SK-N-SH (cell line): ENCODE data around the gene RNPEPL1.

ENCODE experiments used
- CHD2 ChIP-seq: fragments of 150-350 bp; IDR thresholded peaks from 2 replicates; pipeline ENCODE4 v1.6.1; 2018; ENCODE audit warnings: low read length; ENCODE audit not compliant: partially characterized antibody
- EZH2phosphoT487 ChIP-seq: fragments of 200-600 bp; sonication (generic); IDR thresholded peaks from 2 replicates; pipeline ENCODE4 v1.6.1; 2017; ENCODE audit warnings: low read depth, mixed run types, mild to moderate bottlenecking, antibody characterized with exemption, moderate library complexity, borderline replicate concordance
- IRF3 ChIP-seq: fragments of 150-350 bp; IDR thresholded peaks from 2 replicates; pipeline ENCODE4 v1.6.1; 2016; ENCODE audit warnings: mild to moderate bottlenecking, low read depth, low read length
- POLR2AphosphoS5 ChIP-seq: IDR thresholded peaks from 2 replicates; pipeline ENCODE4 v1.6.1; 2012; ENCODE audit warnings: low read depth, low read length
- SIN3A ChIP-seq: IDR thresholded peaks from 2 replicates; pipeline ENCODE4 v1.6.1; 2012; ENCODE audit warnings: low read depth, mild to moderate bottlenecking, low read length, moderate library complexity, borderline replicate concordance
- TEAD4 ChIP-seq: IDR thresholded peaks from 2 replicates; pipeline ENCODE4 v1.4.0; 2012; ENCODE audit warnings: mild to moderate bottlenecking, borderline replicate concordance; ENCODE audit not compliant: insufficient read depth
- YY1 ChIP-seq: IDR thresholded peaks from 2 replicates; pipeline ENCODE4 v1.4.0; 2012; ENCODE audit warnings: low read depth, mild to moderate bottlenecking
- TF ChIP-seq, protein P1 (sequence below): IDR thresholded peaks from 2 replicates; pipeline ENCODE4 v1.6.1; 2012; ENCODE audit warnings: mild to moderate bottlenecking, low read depth, low read length, moderate library complexity
- TF ChIP-seq, protein P2 (sequence below): IDR thresholded peaks from 2 replicates; pipeline ENCODE4 v1.4.0; 2012; ENCODE audit warnings: low read depth
- TF ChIP-seq, protein P3 (sequence below): fragments of 200-600 bp; sonication (generic); IDR thresholded peaks from 2 replicates; pipeline ENCODE4 v1.6.1; 2017; ENCODE audit warnings: antibody characterized with exemption, mild to moderate bottlenecking, moderate library complexity

DNA sequence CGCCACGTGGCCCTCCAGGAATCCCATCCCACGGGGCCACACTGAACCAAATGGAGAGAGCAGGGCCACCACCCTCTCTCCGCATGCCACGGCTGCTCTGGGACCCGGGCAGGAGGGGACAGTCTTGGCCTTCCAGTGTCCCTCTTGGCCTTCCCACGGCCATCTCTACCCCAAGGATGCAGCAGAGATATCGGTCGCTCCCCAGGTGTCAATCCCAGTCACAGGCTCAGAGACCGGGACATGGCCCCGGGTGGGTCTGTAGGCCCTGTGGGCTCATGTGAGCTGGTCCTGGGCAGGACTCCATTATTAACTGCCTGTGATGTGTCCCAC is 33.5 kb downstream of the RNPEPL1 start:
- TF ChIP-seq POLR2AphosphoS5 (no peak), EZH2phosphoT487 (no peak), TEAD4 (no peak), YY1 (no peak), CHD2 (no peak), IRF3 (no peak), SIN3A (no peak)
- TF ChIP-seq, protein P1, sequence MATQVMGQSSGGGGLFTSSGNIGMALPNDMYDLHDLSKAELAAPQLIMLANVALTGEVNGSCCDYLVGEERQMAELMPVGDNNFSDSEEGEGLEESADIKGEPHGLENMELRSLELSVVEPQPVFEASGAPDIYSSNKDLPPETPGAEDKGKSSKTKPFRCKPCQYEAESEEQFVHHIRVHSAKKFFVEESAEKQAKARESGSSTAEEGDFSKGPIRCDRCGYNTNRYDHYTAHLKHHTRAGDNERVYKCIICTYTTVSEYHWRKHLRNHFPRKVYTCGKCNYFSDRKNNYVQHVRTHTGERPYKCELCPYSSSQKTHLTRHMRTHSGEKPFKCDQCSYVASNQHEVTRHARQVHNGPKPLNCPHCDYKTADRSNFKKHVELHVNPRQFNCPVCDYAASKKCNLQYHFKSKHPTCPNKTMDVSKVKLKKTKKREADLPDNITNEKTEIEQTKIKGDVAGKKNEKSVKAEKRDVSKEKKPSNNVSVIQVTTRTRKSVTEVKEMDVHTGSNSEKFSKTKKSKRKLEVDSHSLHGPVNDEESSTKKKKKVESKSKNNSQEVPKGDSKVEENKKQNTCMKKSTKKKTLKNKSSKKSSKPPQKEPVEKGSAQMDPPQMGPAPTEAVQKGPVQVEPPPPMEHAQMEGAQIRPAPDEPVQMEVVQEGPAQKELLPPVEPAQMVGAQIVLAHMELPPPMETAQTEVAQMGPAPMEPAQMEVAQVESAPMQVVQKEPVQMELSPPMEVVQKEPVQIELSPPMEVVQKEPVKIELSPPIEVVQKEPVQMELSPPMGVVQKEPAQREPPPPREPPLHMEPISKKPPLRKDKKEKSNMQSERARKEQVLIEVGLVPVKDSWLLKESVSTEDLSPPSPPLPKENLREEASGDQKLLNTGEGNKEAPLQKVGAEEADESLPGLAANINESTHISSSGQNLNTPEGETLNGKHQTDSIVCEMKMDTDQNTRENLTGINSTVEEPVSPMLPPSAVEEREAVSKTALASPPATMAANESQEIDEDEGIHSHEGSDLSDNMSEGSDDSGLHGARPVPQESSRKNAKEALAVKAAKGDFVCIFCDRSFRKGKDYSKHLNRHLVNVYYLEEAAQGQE, result no peak
- TF ChIP-seq, protein P2, sequence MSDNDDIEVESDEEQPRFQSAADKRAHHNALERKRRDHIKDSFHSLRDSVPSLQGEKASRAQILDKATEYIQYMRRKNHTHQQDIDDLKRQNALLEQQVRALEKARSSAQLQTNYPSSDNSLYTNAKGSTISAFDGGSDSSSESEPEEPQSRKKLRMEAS, result no peak
- TF ChIP-seq, protein P3, sequence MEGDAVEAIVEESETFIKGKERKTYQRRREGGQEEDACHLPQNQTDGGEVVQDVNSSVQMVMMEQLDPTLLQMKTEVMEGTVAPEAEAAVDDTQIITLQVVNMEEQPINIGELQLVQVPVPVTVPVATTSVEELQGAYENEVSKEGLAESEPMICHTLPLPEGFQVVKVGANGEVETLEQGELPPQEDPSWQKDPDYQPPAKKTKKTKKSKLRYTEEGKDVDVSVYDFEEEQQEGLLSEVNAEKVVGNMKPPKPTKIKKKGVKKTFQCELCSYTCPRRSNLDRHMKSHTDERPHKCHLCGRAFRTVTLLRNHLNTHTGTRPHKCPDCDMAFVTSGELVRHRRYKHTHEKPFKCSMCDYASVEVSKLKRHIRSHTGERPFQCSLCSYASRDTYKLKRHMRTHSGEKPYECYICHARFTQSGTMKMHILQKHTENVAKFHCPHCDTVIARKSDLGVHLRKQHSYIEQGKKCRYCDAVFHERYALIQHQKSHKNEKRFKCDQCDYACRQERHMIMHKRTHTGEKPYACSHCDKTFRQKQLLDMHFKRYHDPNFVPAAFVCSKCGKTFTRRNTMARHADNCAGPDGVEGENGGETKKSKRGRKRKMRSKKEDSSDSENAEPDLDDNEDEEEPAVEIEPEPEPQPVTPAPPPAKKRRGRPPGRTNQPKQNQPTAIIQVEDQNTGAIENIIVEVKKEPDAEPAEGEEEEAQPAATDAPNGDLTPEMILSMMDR, result no peak
